ENCODE measurements around the gene BCAS4.
"Not testable (repeated sequence)": the region's sequence is repeated elsewhere in the genome, so short reads cannot be mapped to it uniquely, and the experiment has no call there.

The BCAS4 gene

GRCh38 chr20:50874758-50875665, 80.2 kb downstream of the BCAS4 start:
- H3K4me3 ChIP-seq (ENCODE audit: low read depth, low read length) = no peak overlapping the region
- DNase-seq (ENCODE audit: low read depth) = no peak
- TF ChIP-seq CTCF (conservative IDR thresholded peaks at IDR 0.05; ENCODE audit: low read depth, low read length) = no peak

GRCh38 chr20:50876063-50876685, 81.3 kb downstream of the BCAS4 start:
- no peak for TF ChIP-seq CTCF (conservative IDR thresholded peaks at IDR 0.05; ENCODE audit: low read depth, low read length)
- no peak overlapping the region for H3K4me3 ChIP-seq (ENCODE audit: low read depth, low read length)
- no peak for DNase-seq (ENCODE audit: low read depth)

GRCh38 chr20:50876816-50877215, 82.0 kb downstream of the BCAS4 start:
- DNase-seq (ENCODE audit: low read depth) = no peak
- H3K4me3 ChIP-seq (ENCODE audit: low read depth, low read length) = no peak overlapping the region
- no peak for TF ChIP-seq CTCF (conservative IDR thresholded peaks at IDR 0.05; ENCODE audit: low read depth, low read length)

GRCh38 chr20:50877232-50877743, 82.4 kb downstream of the BCAS4 start:
- H3K4me3 ChIP-seq (ENCODE audit: low read depth, low read length) = no peak overlapping the region
- TF ChIP-seq CTCF (conservative IDR thresholded peaks at IDR 0.05; ENCODE audit: low read depth, low read length) = no peak
- DNase-seq (ENCODE audit: low read depth) = no peak

GRCh38 chr20:50879649-50880550, 85.0 kb downstream of the BCAS4 start:
- TF ChIP-seq CTCF (conservative IDR thresholded peaks at IDR 0.05; ENCODE audit: low read depth, low read length) = no peak
- no peak for DNase-seq (ENCODE audit: low read depth)
- H3K4me3 ChIP-seq (ENCODE audit: low read depth, low read length) = no peak overlapping the region

- not testable (repeated sequence) for DNase-seq (ENCODE audit: low read depth); H3K4me3 ChIP-seq (ENCODE audit: low read depth, low read length)
Measured at GRCh38 chr20:50881759-50882424, 87.0 kb downstream of the BCAS4 start.

Measured in choroid plexus epithelial cell (primary cell).